CD8-positive, alpha-beta memory T cell (primary cell): Measurements from ENCODE around the gene TMEM120A. TPM values are rescaled to one million over a fixed set of nuclear protein-coding genes. Genes with fewer than 3 reads are reported as not detected.
"Not testable (repeated sequence)": the region's sequence is repeated elsewhere in the genome, so short reads cannot be mapped to it uniquely, and the experiment has no call there.

ENCODE experiments used
- CTCF ChIA-PET: fragments of 350-600 bp; sonication (Branson Sonifier 250); formaldehyde crosslinking; loops from one replicate; lab custom pipeline; 2021; ENCODE audit warnings: antibody characterized with exemption; lab: Charles Lee
- POLR2A ChIA-PET: fragments of 350-600 bp; sonication (Branson Sonifier 250); formaldehyde crosslinking; loops from one replicate; lab custom pipeline; 2021; ENCODE audit warnings: antibody characterized with exemption; lab: Charles Lee
- DNase-seq, 5 donors: peaks; one replicate each; pipeline versions ENCODE4 v3.0.0 to v3.0.0-alpha.2; 2020 to 2022; ENCODE audit warnings: mixed read lengths in 1 of 5
- H3K27ac ChIP-seq: one replicate; pipeline ENCODE4 v1.7.0; 2013; ENCODE audit warnings: low read depth, mild to moderate bottlenecking, low read length, moderate library complexity
- H3K27me3 ChIP-seq: 2 replicates; pipeline ENCODE4 v1.7.0; 2013; ENCODE audit warnings: low read length, mild to moderate bottlenecking; ENCODE audit not compliant: insufficient read depth, poor library complexity, severe bottlenecking
- H3K36me3 ChIP-seq: 2 replicates; pipeline ENCODE4 v1.7.0; 2013; ENCODE audit warnings: mild to moderate bottlenecking, low read length, moderate library complexity; ENCODE audit not compliant: insufficient read depth
- H3K4me1 ChIP-seq: 2 replicates; pipeline ENCODE4 v1.7.0; 2013; ENCODE audit warnings: mild to moderate bottlenecking, low read length, moderate library complexity; ENCODE audit not compliant: insufficient read depth
- H3K4me3 ChIP-seq: 2 replicates; pipeline ENCODE4 v1.7.0; 2013; ENCODE audit warnings: mild to moderate bottlenecking, low read length
- H3K9me3 ChIP-seq: 2 replicates; pipeline ENCODE4 v1.7.0; 2013; ENCODE audit warnings: mild to moderate bottlenecking, low read length
- H3K27ac Mint-ChIP-seq, 8 donors: one replicate each; pipeline ENCODE4 v1.8.0; 2020 to 2021; ENCODE audit warnings: mixed read lengths in 8 of 8, mild to moderate bottlenecking in 6 of 8, inconsistent platforms in 3 of 8, moderate library complexity in 3 of 8
- H3K27me3 Mint-ChIP-seq, 2 donors: one replicate each; pipeline ENCODE4 v1.8.0; 2020 to 2021; ENCODE audit warnings: mixed read lengths in 2 of 2, mild to moderate bottlenecking in 1 of 2, moderate library complexity in 1 of 2
- H3K36me3 Mint-ChIP-seq, 3 donors: one replicate each; pipeline ENCODE4 v1.8.0; 2020 to 2021; ENCODE audit warnings: mixed read lengths in 3 of 3, inconsistent platforms in 1 of 3, mild to moderate bottlenecking in 1 of 3
- H3K4me1 Mint-ChIP-seq, 3 donors: one replicate each; pipeline ENCODE4 v1.8.0; 2020 to 2021; ENCODE audit warnings: mixed read lengths in 3 of 3, inconsistent platforms in 1 of 3, mild to moderate bottlenecking in 1 of 3
- H3K4me3 Mint-ChIP-seq, 7 donors: one replicate each; pipeline ENCODE4 v1.8.0; 2020 to 2021; ENCODE audit warnings: mixed read lengths in 7 of 7, mild to moderate bottlenecking in 6 of 7, moderate library complexity in 4 of 7, inconsistent platforms in 2 of 7
- H3K9me3 Mint-ChIP-seq, 5 donors: one replicate each; pipeline ENCODE4 v1.8.0; 2020 to 2022; ENCODE audit warnings: mixed read lengths in 5 of 5, mild to moderate bottlenecking in 3 of 5, moderate library complexity in 2 of 5, inconsistent platforms in 1 of 5
- polyA plus RNA-seq: library from polyadenylated mRNA; unstranded; fragments of 300-500 nt; fragmentation: Illumina TruSeq; gene quantifications from one replicate; pipeline ENCODE4 v1.2.3, GENCODE V29; 2021
- total RNA-seq, 2 experiments: library from RNA; stranded (reverse); gene quantifications; one replicate each; pipeline ENCODE4 v1.2.3, GENCODE V29; 2021

Gene TMEM120A
- 10 to 100 TPM; 30.6 to 41.5 TPM for total RNA-seq
- polyA plus RNA-seq: 30.0 TPM

DNA sequence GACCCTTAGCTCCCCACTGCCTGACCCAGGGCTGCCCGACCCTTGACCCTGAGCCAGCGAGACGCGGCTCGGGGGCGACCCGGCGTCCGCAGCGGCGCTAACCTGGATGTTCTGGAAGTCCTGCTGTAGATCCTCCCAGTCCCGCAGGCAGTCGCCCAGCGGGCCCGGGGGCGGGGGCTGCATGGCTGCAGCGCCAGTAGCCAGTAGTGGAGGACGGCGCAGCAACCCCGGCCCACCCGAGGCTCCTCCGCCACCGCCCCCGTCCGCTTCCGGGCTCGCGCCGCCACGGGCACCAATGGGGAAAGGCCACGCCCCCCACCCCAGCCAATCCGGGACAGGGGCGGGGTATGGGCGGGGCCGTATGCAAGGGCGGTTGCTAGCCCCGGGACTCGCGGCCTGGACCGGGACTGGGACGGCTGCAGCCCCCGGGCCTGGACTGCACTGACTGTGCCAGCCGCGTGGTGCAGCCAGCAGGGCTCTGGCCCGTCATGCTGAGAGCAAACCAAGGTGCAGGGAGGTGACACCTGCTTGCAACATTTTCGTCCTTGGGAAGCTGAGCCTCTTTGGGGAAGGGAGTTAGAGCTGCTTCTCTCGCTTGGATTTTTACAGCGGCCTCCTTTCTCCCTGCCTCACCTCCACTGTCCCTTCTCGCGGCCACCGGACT is at the start of gene TMEM120A:
TSS of gene TMEM120A (minus strand) at position 208 of the 664 bp plus-strand sequence. CDS start at position 183, 25 bp downstream.
- H3K27me3 ChIP-seq: no peaks in the 10 kb centered on the region
- Mint-ChIP-seq H3K27me3 (no peaks in the 10 kb centered on the region), H3K4me3 (peak within 1 kb of the TSS; percentile 66 to 84 (median 74)), H3K4me1 (peaks cover 26 to 47% (median 29%) of the 10 kb centered on the region in 3 donors), H3K27ac (peak within 1 kb of the TSS in 5 of 8 donors; percentile 23 to 85 (median 70)), H3K36me3 (peaks cover 0 to 18% (median 4%) of the 10 kb centered on the region in 3 donors), H3K9me3 (no peaks in the 10 kb centered on the region)
- peak; percentile 89 to 97 (median 94) for DNase-seq
- H3K4me3 ChIP-seq: peak within 1 kb of the TSS; percentile 77
- H3K4me1 ChIP-seq: peaks cover 12% of the 10 kb centered on the region
- no peaks in the 10 kb centered on the region for H3K9me3 ChIP-seq
- POLR2A ChIA-PET: interaction anchor here (1.1 to 1.7 kb wide), 2 partner anchors 79 to 261 kb away, joined by 3 read pairs; no protein-coding TSS in a partner anchor
- H3K27ac ChIP-seq: peak within 1 kb of the TSS; percentile 61
- CTCF ChIA-PET: interaction anchor here (1.2 kb wide), 1 partner anchor 9 kb away, joined by 3 read pairs; no protein-coding TSS in a partner anchor
- no peaks in the 10 kb centered on the region for H3K36me3 ChIP-seq

DNA sequence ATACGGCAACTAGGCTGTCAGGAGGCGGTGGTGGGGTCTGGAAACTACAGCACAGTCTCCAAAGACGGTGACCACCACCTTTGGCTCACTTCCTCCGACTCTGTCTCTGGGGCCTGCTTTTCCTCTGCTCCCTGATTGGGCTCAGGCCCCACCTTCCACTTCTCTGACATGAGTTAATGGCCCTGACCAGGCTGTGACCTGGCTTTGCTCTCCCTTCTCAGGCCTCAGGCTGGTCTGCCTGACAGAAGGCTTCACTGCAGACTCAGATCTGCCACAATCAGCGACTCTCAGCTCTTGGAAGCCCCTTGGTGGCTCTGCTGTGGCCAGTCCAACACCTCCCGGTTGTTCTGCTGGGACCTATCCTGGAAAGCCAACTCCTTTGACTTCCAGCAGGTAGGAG is 45.7 kb upstream of the TMEM120A start:
- Histone ChIP-seq H3K36me3 (no peaks in the 10 kb centered on the region), H3K27me3 (no peaks in the 10 kb centered on the region), H3K4me1 (no peaks in the 10 kb centered on the region), H3K27ac (no peak overlapping the region), H3K4me3 (no peak overlapping the region), H3K9me3 (no peaks in the 10 kb centered on the region)
- Mint-ChIP-seq H3K4me3 (no peak overlapping the region), H3K27me3 (no peaks in the 10 kb centered on the region), H3K36me3 (peaks cover 0 to 22% (median 2%) of the 10 kb centered on the region in 3 donors), H3K4me1 (peaks cover 10 to 31% (median 27%) of the 10 kb centered on the region in 3 donors), H3K9me3 (no peaks in the 10 kb centered on the region), H3K27ac (peak overlapping the region in 1 of 8 donors; percentile 60)
- no peak for DNase-seq
- POLR2A ChIA-PET: no interaction called here
- CTCF ChIA-PET: no interaction called here

DNA sequence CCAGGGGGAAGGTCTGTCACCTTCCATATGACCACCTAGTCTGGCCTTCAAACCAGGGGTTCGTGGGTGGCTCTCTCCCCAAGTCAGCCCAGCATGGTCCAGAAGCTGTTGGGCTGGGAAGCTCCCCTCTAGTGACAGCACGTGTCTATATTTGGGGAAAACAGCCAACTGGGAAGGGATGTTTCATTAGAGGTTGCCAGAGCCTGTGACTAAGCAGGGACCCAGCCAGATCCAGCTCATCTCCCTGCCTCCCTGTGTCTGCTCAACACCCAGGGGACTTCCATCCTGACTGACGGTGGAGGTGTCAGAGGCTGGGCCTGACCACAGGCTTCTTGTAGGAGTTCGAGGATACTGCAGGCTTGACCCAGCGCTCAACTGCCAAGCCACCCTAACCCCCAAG is 42.9 kb upstream of the TMEM120A start:
- H3K27ac ChIP-seq: no peak overlapping the region
- POLR2A ChIA-PET: no interaction called here
- H3K4me1 Mint-ChIP-seq: peaks cover 6 to 15% (median 10%) of the 10 kb centered on the region in 3 donors
- H3K27me3 ChIP-seq: no peaks in the 10 kb centered on the region
- CTCF ChIA-PET: no interaction called here
- no peaks in the 10 kb centered on the region for H3K9me3 Mint-ChIP-seq
- no peaks in the 10 kb centered on the region for H3K36me3 ChIP-seq
- no peak for DNase-seq
- no peak overlapping the region for H3K4me3 Mint-ChIP-seq
- H3K4me1 ChIP-seq: no peaks in the 10 kb centered on the region
- H3K27me3 Mint-ChIP-seq: no peaks in the 10 kb centered on the region
- no peak overlapping the region for H3K4me3 ChIP-seq
- no peaks in the 10 kb centered on the region for H3K9me3 ChIP-seq
- no peak overlapping the region for H3K27ac Mint-ChIP-seq
- peaks cover 0 to 16% (median 3%) of the 10 kb centered on the region in 3 donors for H3K36me3 Mint-ChIP-seq

DNA sequence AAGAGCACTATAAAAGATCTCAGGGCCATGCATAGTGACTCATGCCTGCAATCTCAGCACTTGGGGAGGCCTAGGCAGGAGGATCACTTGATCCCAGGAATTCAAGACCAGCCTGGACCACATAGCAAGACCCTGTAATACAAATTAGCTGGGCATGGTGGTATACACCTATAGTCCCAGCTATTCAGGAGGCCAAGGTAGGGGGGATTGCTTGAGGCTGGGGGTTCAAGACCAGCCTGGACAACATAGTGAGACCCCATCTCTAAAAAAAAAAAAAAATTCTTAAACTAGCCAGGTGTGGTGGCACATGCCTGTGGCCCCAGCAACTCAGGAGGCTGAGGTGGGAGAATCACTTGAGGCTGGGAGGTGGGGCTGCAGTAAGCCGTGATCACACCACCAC is 37.6 kb upstream of the TMEM120A start:
- Histone ChIP-seq H3K36me3 (peaks cover 3% of the 10 kb centered on the region), H3K9me3 (no peaks in the 10 kb centered on the region), H3K27me3 (no peaks in the 10 kb centered on the region), H3K4me3 (no peak overlapping the region), H3K4me1 (no peaks in the 10 kb centered on the region), H3K27ac (no peak overlapping the region)
- no peaks in the 10 kb centered on the region for H3K27me3 Mint-ChIP-seq
- H3K36me3 Mint-ChIP-seq: peaks cover 0 to 14% (median 3%) of the 10 kb centered on the region in 3 donors
- H3K27ac Mint-ChIP-seq: no peak overlapping the region
- no peak overlapping the region for H3K4me3 Mint-ChIP-seq
- ChIA-PET CTCF (no interaction called here), POLR2A (interaction anchor here (0.7 kb wide), 1 partner anchor 16 kb away, joined by 8 read pairs; no protein-coding TSS in a partner anchor)
- peaks cover 0 to 6% (median 6%) of the 10 kb centered on the region in 3 donors for H3K4me1 Mint-ChIP-seq
- no peaks in the 10 kb centered on the region for H3K9me3 Mint-ChIP-seq
- DNase-seq: no peak

DNA sequence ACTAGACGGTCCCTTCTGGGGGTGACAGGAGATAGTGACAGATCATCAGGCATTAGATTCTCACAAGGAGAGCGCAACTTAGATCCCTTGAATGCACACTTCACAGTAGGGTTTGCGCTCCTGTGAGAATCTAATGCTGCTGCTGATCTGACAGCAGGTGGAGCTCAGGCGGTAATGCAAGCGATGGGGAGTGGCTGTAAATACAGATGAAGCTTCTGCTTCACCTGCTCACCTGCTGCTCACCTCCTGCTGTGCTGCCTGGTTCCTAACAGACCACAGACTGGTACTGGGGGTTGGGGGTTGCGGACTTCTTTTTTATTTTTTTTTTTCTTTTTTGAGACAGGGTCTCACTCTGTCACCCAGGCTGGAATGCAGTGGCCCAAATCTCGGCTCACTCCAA is 35.3 kb upstream of the TMEM120A start:
- H3K36me3 Mint-ChIP-seq: peaks cover 0 to 22% (median 8%) of the 10 kb centered on the region in 3 donors
- H3K4me1 ChIP-seq, POLR2A ChIA-PET, H3K4me3 Mint-ChIP-seq, H3K9me3 Mint-ChIP-seq, H3K36me3 ChIP-seq, DNase-seq, H3K9me3 ChIP-seq, H3K4me1 Mint-ChIP-seq, H3K4me3 ChIP-seq, H3K27ac Mint-ChIP-seq, H3K27me3 Mint-ChIP-seq, H3K27ac ChIP-seq, H3K27me3 ChIP-seq: not testable (repeated sequence)
- CTCF ChIA-PET: interaction anchor here (0.8 kb wide), 1 partner anchor 9 kb away, joined by 3 read pairs; no protein-coding TSS in a partner anchor

DNA sequence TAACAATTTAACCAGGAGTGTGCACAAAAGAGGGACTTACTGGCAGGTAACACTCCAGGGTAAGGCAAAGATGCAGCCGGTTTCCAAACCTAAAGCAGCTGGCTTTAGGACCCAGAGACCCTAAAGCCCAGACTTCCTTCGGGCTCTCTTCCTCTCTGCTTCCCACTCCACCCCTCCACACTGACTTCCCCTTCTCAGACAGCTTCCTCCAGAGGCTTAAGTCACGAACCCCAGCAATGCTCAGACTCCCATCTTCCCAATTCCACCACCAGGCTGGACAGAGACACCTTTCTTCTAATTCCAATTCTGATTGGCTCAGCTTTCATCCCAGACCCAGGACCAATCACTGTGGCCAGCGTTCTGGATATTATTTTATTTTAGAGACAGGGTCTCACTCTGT is 28.6 kb upstream of the TMEM120A start:
- no peaks in the 10 kb centered on the region for H3K27me3 ChIP-seq
- H3K27ac ChIP-seq: peak overlapping the region; percentile 36
- POLR2A ChIA-PET: no interaction called here
- no peaks in the 10 kb centered on the region for H3K9me3 Mint-ChIP-seq
- no peak overlapping the region for H3K4me3 Mint-ChIP-seq
- H3K4me3 ChIP-seq: no peak overlapping the region
- H3K4me1 ChIP-seq: peaks cover 9% of the 10 kb centered on the region
- no peaks in the 10 kb centered on the region for H3K9me3 ChIP-seq
- H3K27ac Mint-ChIP-seq: peak overlapping the region in 1 of 8 donors; percentile 70
- H3K4me1 Mint-ChIP-seq: peaks cover 7 to 18% (median 12%) of the 10 kb centered on the region in 3 donors
- H3K27me3 Mint-ChIP-seq: no peaks in the 10 kb centered on the region
- DNase-seq: no peak
- peaks cover 5% of the 10 kb centered on the region for H3K36me3 ChIP-seq
- H3K36me3 Mint-ChIP-seq: peaks cover 9 to 53% (median 17%) of the 10 kb centered on the region in 3 donors
- CTCF ChIA-PET: interaction anchor here (0.8 kb wide), 1 partner anchor 11 kb away, joined by 3 read pairs; no protein-coding TSS in a partner anchor

DNA sequence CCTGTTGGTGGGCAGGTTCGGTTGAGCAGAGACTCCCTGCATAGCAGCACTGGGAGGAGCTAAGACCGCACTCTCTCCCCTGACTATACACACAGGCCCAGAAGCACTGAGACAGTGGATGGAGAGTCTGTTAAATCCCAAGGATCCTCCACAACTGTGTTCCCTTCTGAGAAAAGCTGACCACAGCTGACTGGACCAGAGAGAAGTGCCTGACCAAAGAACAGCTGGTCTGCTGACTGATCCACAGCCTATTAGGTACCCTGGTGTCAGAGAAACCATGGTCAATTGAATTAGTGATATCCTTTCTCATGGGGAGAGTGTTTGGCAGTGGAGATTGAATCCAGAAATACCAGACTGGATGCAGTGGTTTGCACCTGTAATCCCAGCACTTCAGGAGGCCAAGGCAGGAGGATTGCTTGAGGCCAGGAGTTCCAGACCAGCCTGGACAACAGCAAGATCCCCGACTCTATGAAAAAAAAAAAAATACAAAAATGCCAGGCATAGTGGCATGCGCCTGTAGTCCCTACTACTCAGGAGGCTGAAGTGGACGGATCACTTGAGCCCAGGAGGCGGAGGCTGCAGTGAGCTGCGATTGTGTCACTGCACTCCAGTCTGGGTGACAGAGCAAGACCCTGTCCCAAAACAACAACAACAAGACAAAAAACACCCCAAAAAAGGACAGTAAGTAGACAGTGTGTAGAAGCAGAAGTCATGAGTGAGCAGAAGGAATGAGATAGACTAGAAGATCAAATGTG is 27.8 kb upstream of the TMEM120A start:
- Histone ChIP-seq H3K27ac (peak overlapping the region; percentile 36), H3K4me3 (no peak overlapping the region), H3K36me3 (peaks cover 5% of the 10 kb centered on the region), H3K27me3 (no peaks in the 10 kb centered on the region), H3K9me3 (no peaks in the 10 kb centered on the region), H3K4me1 (peaks cover 9% of the 10 kb centered on the region)
- H3K4me3 Mint-ChIP-seq: no peak overlapping the region
- CTCF ChIA-PET: interaction anchor here (3.8 kb wide), 1 partner anchor 157 kb away, joined by 60 read pairs; no protein-coding TSS in a partner anchor
- peaks cover 7 to 18% (median 12%) of the 10 kb centered on the region in 3 donors for H3K4me1 Mint-ChIP-seq
- DNase-seq: no peak
- H3K27me3 Mint-ChIP-seq: no peaks in the 10 kb centered on the region
- H3K9me3 Mint-ChIP-seq: no peaks in the 10 kb centered on the region
- peaks cover 12 to 55% (median 18%) of the 10 kb centered on the region in 3 donors for H3K36me3 Mint-ChIP-seq
- H3K27ac Mint-ChIP-seq: no peak overlapping the region
- POLR2A ChIA-PET: no interaction called here
